HG02623 (cell line): Measurements from ENCODE around the gene PPP1R1C.
A peak's percentile ranks its signal among the peaks of the same experiment; 100 is the strongest.
"Not testable (repeated sequence)": the region's sequence is repeated elsewhere in the genome, so short reads cannot be mapped to it uniquely, and the experiment has no call there.

Experiments used
- ATAC-seq: cut with Tn5 transposase; IDR thresholded peaks from one replicate; pipeline ENCODE4 v1.9.1; 2021; ENCODE audit warnings: moderate library complexity; ENCODE audit not compliant: unreplicated experiment

PPP1R1C gene

DNA sequence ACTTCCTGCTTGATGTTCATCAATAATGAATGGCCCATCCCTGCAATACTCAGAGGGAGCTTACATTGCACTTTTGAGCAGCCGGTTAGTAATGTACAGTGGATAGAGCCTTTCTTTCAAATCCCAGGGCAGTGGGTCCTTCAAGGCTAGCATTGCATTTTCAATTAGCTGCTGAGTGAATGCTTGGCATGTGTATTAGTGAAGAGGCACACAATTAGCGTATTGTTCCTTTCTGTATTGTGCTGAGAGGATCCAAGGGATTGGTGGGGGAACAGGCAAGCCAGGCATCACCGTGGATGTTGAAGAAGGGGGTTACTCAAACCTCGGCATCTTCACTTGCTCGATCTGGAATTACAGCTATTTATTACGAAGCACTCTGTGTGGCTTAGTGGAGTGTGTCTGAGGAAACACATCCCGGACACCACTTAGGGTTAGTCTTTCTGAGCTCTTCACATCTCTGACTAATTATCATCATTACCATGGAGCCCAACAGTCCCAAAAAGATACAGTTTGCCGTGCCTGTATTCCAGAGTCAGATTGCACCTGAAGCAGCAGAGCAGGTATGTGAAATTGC lies at the start of gene PPP1R1C:
PPP1R1C (plus strand) TSS at position 222 of the 574 bp plus-strand sequence; CDS start at position 480, 258 bp downstream.
- no peak for ATAC-seq

- no peak for ATAC-seq
Observed at GRCh38 chr2:181937473-181937872, 48.2 kb upstream of the PPP1R1C start.

DNA sequence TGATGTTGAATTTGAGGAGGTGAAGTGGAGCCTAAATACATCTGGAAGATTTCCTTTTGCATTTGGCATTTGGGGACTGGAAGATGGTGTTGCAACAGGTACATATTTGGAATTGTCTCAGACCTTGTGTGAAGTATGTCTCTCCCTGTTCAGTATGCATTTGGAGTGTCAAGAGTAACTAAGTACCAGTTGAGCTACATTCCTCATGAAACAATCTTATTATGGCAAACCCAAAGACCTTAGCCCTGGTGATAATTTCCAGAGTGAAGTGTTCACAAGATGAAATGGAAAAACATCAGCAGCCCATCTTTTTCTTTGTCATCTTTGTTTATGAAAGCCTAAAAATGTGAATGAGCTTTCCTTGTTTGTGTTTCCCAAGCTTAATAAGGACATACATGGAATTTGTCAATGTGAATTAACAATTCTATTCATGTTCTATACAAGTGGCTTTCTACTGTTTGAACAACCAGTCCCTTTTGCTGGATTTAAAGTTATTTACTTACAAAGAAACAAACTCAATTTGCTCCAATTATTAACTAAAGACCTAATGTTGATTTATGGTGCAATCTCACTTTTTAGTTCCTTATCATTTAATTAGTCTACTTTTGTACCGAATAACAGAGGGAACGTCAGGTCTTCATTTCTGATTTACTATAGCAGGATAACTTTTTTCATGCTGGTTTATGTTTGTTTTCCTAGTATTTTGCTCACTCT lies 42.1 kb upstream of the PPP1R1C start:
- ATAC-seq, result no peak

DNA sequence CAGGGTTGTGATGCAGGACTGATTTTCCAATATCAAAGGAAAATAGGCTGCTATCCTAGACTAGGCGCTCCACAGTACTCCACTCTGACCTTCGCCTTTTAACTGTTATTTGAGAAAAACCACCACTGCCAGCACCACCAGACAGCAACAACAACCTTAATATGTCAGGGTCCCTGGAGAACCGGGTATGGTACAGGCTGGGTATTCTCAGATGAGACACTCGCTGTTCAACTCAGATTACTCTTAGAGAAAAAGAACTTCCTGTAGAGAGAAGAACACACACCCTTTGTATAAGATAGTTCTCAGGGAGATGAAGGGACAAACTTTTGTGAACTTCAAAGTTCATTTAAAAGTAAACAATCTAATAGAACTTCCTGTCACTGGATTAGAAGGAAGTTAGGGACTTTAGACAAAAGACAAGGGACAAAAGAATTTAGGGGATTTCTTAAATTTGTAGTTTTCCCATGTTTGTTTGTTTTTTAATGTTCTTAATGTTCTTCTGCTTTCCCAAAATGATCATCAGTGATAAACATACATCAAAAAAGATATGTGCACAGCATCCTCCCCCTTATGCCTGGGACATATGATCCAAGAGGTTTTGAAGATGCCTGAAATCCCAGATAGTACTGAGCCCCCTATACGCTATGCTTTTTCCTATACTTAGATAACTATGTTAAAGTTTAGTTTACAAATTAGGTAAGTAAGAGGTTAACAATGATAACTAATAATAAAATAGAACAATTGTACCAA lies 41.3 kb upstream of the PPP1R1C start:
- no peak for ATAC-seq

GRCh38 chr2:181944914-181945291 lies 40.8 kb upstream of the PPP1R1C start:
- no peak for ATAC-seq

- no peak for ATAC-seq
Observed at GRCh38 chr2:181946444-181947127, 39.1 kb upstream of the PPP1R1C start.

- no peak for ATAC-seq
Observed at GRCh38 chr2:181947273-181947672, 38.4 kb upstream of the PPP1R1C start.

DNA sequence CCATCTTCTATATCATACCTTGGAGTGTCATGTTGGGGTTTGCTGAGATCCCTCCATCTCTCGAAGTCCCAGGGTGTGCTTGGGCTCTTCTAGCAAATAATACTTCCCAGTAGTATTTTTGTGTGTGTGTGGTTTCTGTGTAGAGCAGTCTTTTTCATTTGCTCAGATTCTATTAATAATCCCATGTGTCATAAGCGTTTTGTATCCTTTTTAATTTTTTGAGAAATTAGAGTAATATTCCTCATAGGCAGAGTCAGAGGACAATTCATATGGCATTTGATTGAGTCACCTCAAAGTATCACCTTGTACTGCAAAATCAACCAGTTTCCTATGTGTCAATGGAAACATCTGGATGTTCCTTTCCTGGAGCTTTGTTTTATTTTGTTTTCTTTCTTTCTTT lies 37.4 kb upstream of the PPP1R1C start:
- ATAC-seq, result no peak

- ATAC-seq, result no peak
Observed at GRCh38 chr2:181949047-181949446, 36.6 kb upstream of the PPP1R1C start.

DNA sequence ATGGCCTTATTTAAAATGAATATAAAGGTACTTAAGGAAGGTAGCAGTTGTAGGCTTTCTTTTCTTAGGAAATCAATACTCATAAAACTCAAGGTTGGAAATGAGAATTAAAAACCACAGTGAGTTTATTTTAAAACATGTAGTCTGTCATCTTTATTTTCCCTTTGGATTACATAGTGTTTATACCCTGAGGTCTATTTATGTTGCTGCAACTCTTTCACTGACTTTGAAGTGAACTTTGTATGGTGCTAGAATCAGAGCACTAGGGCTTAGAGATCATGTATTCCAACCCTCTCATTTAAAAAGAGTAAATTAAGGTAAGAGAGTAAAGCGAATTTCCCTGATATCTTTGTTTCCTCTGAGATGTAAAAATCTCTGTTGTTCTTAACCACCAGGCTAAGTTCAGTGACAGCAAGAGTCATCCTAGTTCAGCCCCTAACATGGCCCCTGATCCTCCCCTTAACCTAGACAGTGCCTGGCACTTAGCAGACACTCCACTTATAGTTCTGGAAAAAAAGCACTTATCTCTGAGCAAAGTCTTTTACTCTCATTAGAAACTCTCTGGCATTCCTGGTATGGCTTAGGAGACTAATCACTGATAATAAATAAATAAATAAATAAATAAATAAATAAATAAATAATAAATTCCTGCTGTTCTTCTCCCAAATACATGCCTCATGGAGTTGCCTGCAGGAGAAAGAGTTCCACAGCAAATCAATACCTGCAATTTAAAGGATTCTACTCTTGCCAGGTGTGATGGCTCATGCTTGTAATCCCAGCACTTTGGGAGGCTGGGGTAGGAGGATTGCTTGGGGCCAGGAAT lies 33.0 kb upstream of the PPP1R1C start:
- ATAC-seq, result no peak

DNA sequence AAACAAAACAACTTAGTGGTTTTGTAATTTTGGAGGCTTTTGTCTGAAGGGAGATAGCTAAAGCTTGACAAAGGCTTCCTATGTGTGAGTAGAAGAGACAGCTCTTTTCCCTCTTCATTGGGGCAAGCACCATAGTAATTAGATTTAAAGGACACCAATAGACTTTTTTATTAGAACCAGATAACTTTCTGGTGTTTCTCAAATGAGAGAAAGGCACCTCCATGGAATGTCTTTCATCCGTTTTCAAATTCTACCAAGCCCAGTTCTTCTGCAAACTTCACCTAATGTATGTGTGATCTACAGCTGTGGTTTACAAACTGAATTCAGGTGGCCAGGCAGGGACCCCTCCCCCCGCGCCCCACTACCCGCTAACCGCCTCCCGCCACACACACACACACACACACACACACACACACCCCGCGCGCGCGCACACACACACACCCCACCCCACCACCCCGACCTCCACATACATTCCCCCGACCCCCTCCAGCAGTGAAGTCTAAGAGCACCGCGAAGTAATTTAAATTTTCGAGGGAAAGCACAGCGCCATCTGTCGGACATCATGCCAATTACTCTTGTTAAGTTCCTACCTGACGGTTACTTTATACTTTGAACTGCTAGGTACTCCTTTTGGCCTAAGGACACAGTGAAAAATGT lies 31.6 kb upstream of the PPP1R1C start:
- ATAC-seq, result peak; percentile 79

GRCh38 chr2:181954538-181954883 lies 31.1 kb upstream of the PPP1R1C start:
- no peak for ATAC-seq

GRCh38 chr2:181955010-181955409 lies 30.6 kb upstream of the PPP1R1C start:
- no peak for ATAC-seq

- ATAC-seq, result not testable (repeated sequence)
Observed at GRCh38 chr2:181955866-181956265, 29.8 kb upstream of the PPP1R1C start.

- no peak for ATAC-seq
Observed at GRCh38 chr2:181957668-181958067, 28.0 kb upstream of the PPP1R1C start.

GRCh38 chr2:181958726-181959125 lies 26.9 kb upstream of the PPP1R1C start:
- no peak for ATAC-seq

- ATAC-seq, result no peak
Observed at GRCh38 chr2:181959508-181959907, 26.1 kb upstream of the PPP1R1C start.

- ATAC-seq, result not testable (repeated sequence)
Observed at GRCh38 chr2:181961167-181961566, 24.5 kb upstream of the PPP1R1C start.

GRCh38 chr2:181962142-181962541 lies 23.5 kb upstream of the PPP1R1C start:
- no peak for ATAC-seq

DNA sequence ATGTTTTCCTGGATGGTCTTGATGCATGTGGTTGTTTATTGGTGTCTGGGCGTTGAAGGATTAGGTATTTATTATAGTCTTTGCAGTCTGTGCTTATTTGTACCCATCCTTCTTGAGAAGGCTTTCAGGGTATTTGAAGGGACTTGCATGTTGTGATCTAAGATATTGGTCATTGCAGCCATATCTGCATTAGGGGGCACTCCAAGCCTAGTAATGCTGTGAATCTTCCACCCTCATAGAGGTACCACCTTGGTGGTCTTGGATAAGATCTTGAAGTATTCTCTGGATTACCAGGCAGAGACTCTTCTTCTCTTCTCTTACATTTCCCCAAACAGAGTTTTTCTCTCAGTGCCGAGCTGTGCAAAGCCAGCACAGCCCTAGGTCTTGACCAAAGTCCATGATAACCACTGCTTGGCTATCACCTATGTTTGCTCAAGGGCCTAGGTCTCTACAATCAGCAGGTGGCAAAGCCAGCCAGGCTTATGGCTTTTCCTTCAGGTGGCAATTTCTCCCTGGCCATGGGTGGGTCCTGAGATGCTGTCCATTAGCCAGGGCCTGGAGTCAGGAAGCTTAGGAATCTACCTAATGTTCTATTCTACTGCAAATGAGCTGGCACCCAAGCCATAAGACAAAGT lies 15.4 kb upstream of the PPP1R1C start:
- ATAC-seq, result no peak
